Measurements from ENCODE around the gene PER2. TPM values are rescaled to one million over a fixed set of nuclear protein-coding genes. Genes with fewer than 3 reads are reported as not detected.

The PER2 gene
- total and polyA plus RNA-seq, 9 of the 15 experiments (the other 6 are each of a cell fraction or from before 2014, with no cell fraction given) = 1.1 to 10.3 (median 2.9) TPM

GRCh38 chr2:238330391-238330790 lies 42.0 kb upstream of the PER2 start (continued):
- no peak for TF ChIP-seq TOE1 (IDR thresholded peaks at IDR 0.05; ENCODE audit: borderline replicate concordance)
- no peak for TF ChIP-seq TOE1 (CRISPR knock-in tag; IDR thresholded peaks at IDR 0.05; ENCODE audit: borderline replicate concordance, low read depth)
- TF ChIP-seq CTCFL (IDR thresholded peaks at IDR 0.05; ENCODE audit: borderline replicate concordance, insufficient read depth, low read depth, low read length, poor library complexity, severe bottlenecking) = no peak
- TF ChIP-seq MBD2 (IDR thresholded peaks at IDR 0.05; ENCODE audit: borderline replicate concordance, low read depth) = no peak
- no peak for TF ChIP-seq SAP30 (IDR thresholded peaks at IDR 0.05; ENCODE audit: borderline replicate concordance, insufficient read depth, low read depth, low read length, poor library complexity, severe bottlenecking)
- no peak for TF ChIP-seq MYC (IDR thresholded peaks at IDR 0.05; ENCODE audit: low read depth, low read length)
- TF ChIP-seq MYC (CRISPR knock-in tag; IDR thresholded peaks at IDR 0.05; ENCODE audit: borderline replicate concordance, low read depth) = no peak
- TF ChIP-seq ZNF740 (CRISPR knock-in tag; IDR thresholded peaks at IDR 0.05) = no peak
- no peak for TF ChIP-seq ZNF740 (tag; IDR thresholded peaks at IDR 0.05)
- no peak for TF ChIP-seq PRDM10 (IDR thresholded peaks at IDR 0.05; ENCODE audit: partially characterized antibody)
- TF ChIP-seq BCOR (IDR thresholded peaks at IDR 0.05) = no peak
- no peak for TF ChIP-seq NONO (IDR thresholded peaks at IDR 0.05; ENCODE audit: low read depth in 2 of 2, low read length in 1 of 2)
- TF ChIP-seq PBX2 (CRISPR knock-in tag; IDR thresholded peaks at IDR 0.05; ENCODE audit: low read depth) = no peak
- TF ChIP-seq PBX2 (tag; conservative IDR thresholded peaks at IDR 0.05; ENCODE audit: low read depth) = no peak
- TF ChIP-seq THAP12 (CRISPR knock-in tag; IDR thresholded peaks at IDR 0.05) = no peak

All from K562 (cell line).